ENCODE measurements around the gene DCAF11. TPM values are rescaled to one million over a fixed set of nuclear protein-coding genes. Genes with fewer than 3 reads are reported as not detected.

The DCAF11 gene
- total and polyA plus RNA-seq, 2 of the 8 experiments (the other 6 are each of a cell fraction or from before 2014, with no cell fraction given) = 60.4 to 63.6 TPM

GRCh38 chr14:24160850-24161804 lies 46.5 kb downstream of the DCAF11 start, which contains the start of gene IRF9 (continued):
- no peak for TF ChIP-seq JUN (IDR thresholded peaks at IDR 0.05; ENCODE audit: low read depth, low read length)
- no peak for TF ChIP-seq ZNF274 (IDR thresholded peaks at IDR 0.05; ENCODE audit: borderline replicate concordance, extremely low read depth, low read length)

Data from H1 (cell line).